Natural killer cell (primary cell): ENCODE results near the gene GAB4. TPM values are rescaled to one million over a fixed set of nuclear protein-coding genes. Genes with fewer than 3 reads are reported as not detected.

Experiments
- ATAC-seq, 3 donors: fragments of 150-1000 bp in 2 of 3; fragments of 200-7000 bp in 1 of 3; cut with Tn5 transposase; 1 replicate in 1 of 3; 2 replicates in 2 of 3; pipeline ENCODE4 v1.10.0; 2021; ENCODE audit warnings: mild to moderate bottlenecking in 2 of 3, moderate library complexity in 2 of 3
- DNase-seq, 2 donors: peaks; one replicate each; pipeline versions ENCODE4 v3.0.0 to v3.0.0-alpha.2; 2013 to 2021; ENCODE audit warnings: mixed read lengths in 1 of 2
- H3K27ac ChIP-seq: one replicate; pipeline ENCODE4 v1.5.1; 2013; ENCODE audit warnings: mild to moderate bottlenecking, low read length
- H3K27me3 ChIP-seq: one replicate; pipeline ENCODE4 v1.6.1; 2013; ENCODE audit warnings: low read length; ENCODE audit not compliant: control insufficient read depth, insufficient read depth
- H3K36me3 ChIP-seq: one replicate; pipeline ENCODE4 v1.6.1; 2013; ENCODE audit warnings: low read length; ENCODE audit not compliant: control insufficient read depth, insufficient read depth
- H3K4me1 ChIP-seq: one replicate; pipeline ENCODE4 v1.6.1; 2013; ENCODE audit warnings: low read length; ENCODE audit not compliant: control insufficient read depth, insufficient read depth
- H3K4me3 ChIP-seq: one replicate; pipeline ENCODE4 v1.5.1; 2013; ENCODE audit warnings: low read length
- H3K9me3 ChIP-seq: one replicate; pipeline ENCODE4 v1.6.1; 2013; ENCODE audit warnings: low read length; ENCODE audit not compliant: control insufficient read depth, insufficient read depth
- H3K27ac Mint-ChIP-seq, 2 donors: one replicate each; pipeline ENCODE4 v1.8.0; 2022; ENCODE audit warnings: mild to moderate bottlenecking in 2 of 2, mixed read lengths in 2 of 2, moderate library complexity in 1 of 2
- H3K27me3 Mint-ChIP-seq, 2 donors: one replicate each; pipeline ENCODE4 v1.8.0; 2022; ENCODE audit warnings: low read depth in 2 of 2, mixed read lengths in 2 of 2
- H3K36me3 Mint-ChIP-seq: one replicate; pipeline ENCODE4 v1.8.0; 2022; ENCODE audit warnings: mixed read lengths
- H3K4me1 Mint-ChIP-seq, 2 donors: one replicate each; pipeline ENCODE4 v1.8.0; 2022; ENCODE audit warnings: mixed read lengths in 2 of 2
- H3K4me3 Mint-ChIP-seq: one replicate; pipeline ENCODE4 v1.8.0; 2022; ENCODE audit warnings: mild to moderate bottlenecking, moderate library complexity, mixed read lengths
- H3K9me3 Mint-ChIP-seq, 2 donors: one replicate each; pipeline ENCODE4 v1.8.0; 2022; ENCODE audit warnings: mixed read lengths in 2 of 2
- WGBS: methylation state at CpG from one replicate; pipeline ENCODE4 v1.1.7; 2013; ENCODE audit warnings: missing lambda C conversion rate; ENCODE audit not compliant: insufficient coverage; 5-methylcytosine and 5-hydroxymethylcytosine counted together
- intact Hi-C: fragments of 100-400 bp; cut with micrococcal nuclease; formaldehyde crosslinking; loops from one replicate; pipeline ENCODE4 v1.14.2; 2022
- total RNA-seq, 4 donors: library from RNA; stranded (reverse); fragments of 120-200 nt in 1 of 4; gene quantifications; one replicate each; pipeline versions ENCODE4 v1.2.3 to v1.2.4, GENCODE V29; 2013 to 2022
- TF ChIP-seq, protein P1 (sequence below): fragments of 200-600 bp; IDR thresholded peaks from one replicate; pipeline ENCODE4 v1.8.0; 2022; ENCODE audit warnings: antibody characterized with exemption

Gene GAB4
- total RNA-seq, 3 donors from 2014 or later (not counting 1 experiment from before 2014, with no cell fraction given) = 0.57 to 4.6 (median 2.7) TPM

- H3K9me3 Mint-ChIP-seq = no peaks in the 10 kb centered on the region
- Histone ChIP-seq H3K27me3 (no peaks in the 10 kb centered on the region), H3K4me3 (no peak overlapping the region), H3K4me1 (peaks cover 25% of the 10 kb centered on the region), H3K9me3 (no peaks in the 10 kb centered on the region), H3K27ac (peak overlapping the region; percentile 5), H3K36me3 (no peaks in the 10 kb centered on the region)
- DNase-seq (peak in 1 of 2 donors; percentile 34), ATAC-seq (peak; percentile 43 to 60 (median 52))
- no peaks in the 10 kb centered on the region for H3K27me3 Mint-ChIP-seq
- WGBS = 60% methylated on average over 2 of the region's 2 CpGs
- H3K27ac Mint-ChIP-seq = peak overlapping the region; percentile 26 to 65
- H3K36me3 Mint-ChIP-seq = no peaks in the 10 kb centered on the region
- H3K4me1 Mint-ChIP-seq = peaks cover 17 to 23% of the 10 kb centered on the region in 2 donors
- no peak overlapping the region for H3K4me3 Mint-ChIP-seq
- TF ChIP-seq, protein P1, sequence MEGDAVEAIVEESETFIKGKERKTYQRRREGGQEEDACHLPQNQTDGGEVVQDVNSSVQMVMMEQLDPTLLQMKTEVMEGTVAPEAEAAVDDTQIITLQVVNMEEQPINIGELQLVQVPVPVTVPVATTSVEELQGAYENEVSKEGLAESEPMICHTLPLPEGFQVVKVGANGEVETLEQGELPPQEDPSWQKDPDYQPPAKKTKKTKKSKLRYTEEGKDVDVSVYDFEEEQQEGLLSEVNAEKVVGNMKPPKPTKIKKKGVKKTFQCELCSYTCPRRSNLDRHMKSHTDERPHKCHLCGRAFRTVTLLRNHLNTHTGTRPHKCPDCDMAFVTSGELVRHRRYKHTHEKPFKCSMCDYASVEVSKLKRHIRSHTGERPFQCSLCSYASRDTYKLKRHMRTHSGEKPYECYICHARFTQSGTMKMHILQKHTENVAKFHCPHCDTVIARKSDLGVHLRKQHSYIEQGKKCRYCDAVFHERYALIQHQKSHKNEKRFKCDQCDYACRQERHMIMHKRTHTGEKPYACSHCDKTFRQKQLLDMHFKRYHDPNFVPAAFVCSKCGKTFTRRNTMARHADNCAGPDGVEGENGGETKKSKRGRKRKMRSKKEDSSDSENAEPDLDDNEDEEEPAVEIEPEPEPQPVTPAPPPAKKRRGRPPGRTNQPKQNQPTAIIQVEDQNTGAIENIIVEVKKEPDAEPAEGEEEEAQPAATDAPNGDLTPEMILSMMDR = no peak
- intact Hi-C loops = no loop called here
Measured at GRCh38 chr22:16955678-16956210, 52.3 kb downstream of the GAB4 start.

DNA sequence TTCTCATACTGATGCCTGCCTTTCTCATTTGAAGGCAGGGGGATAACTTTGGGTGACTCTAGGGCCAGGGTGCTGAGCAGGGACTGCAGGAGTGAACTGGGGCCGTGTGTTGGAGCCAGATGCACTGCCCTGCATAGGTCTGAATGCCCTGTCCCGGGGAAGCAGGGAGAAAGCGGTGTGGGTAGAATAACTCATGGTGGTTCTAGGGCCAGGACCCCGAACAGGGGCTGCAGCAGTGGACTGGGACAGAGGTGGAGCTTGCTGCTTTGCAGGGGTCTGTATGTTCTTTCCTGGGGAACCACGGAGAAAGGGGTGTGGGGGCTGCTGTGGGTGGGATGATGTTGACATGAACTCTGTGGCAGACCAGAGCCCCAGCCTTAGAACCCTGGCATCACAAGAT is 52.9 kb downstream of the GAB4 start:
- WGBS = 79% methylated on average over 5 of the region's 5 CpGs

DNA sequence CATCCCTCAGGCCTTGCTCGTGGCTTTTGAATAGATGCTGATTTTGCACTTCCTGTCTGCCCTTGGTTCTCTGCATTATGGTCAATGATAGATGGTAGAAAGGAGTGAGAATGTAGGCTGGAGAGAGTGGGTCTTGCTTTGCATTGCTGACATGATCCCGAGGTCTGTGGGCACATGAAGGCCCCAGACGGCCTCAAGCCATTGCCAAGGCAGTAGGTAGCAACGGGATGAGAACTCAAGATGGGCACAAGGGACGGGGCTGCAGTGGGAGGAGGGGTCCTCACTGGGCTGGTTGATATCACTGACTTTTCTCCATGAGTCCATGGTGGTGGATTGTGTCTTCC is 54.0 kb downstream of the GAB4 start:
- 90% methylated on average over 5 of the region's 5 CpGs for WGBS
- peaks cover 17 to 23% of the 10 kb centered on the region in 2 donors for H3K4me1 Mint-ChIP-seq
- no peak overlapping the region for H3K27ac ChIP-seq
- no peak overlapping the region for H3K27ac Mint-ChIP-seq
- no peaks in the 10 kb centered on the region for H3K27me3 Mint-ChIP-seq
- TF ChIP-seq, protein P1 = no peak
- H3K27me3 ChIP-seq = no peaks in the 10 kb centered on the region
- H3K9me3 Mint-ChIP-seq = no peaks in the 10 kb centered on the region
- DNase-seq (no peak), ATAC-seq (no peak)
- H3K4me3 Mint-ChIP-seq = no peak overlapping the region
- no peaks in the 10 kb centered on the region for H3K36me3 ChIP-seq
- no peaks in the 10 kb centered on the region for H3K36me3 Mint-ChIP-seq
- peaks cover 25% of the 10 kb centered on the region for H3K4me1 ChIP-seq
- intact Hi-C loops = no loop called here
- no peaks in the 10 kb centered on the region for H3K9me3 ChIP-seq
- H3K4me3 ChIP-seq = no peak overlapping the region

More for the DNA sequence above, 52.9 kb downstream of the GAB4 start:
- peaks cover 25% of the 10 kb centered on the region for H3K4me1 ChIP-seq
- DNase-seq = no peak
- Mint-ChIP-seq H3K27me3 (no peaks in the 10 kb centered on the region), H3K9me3 (no peaks in the 10 kb centered on the region), H3K4me1 (peaks cover 17 to 23% of the 10 kb centered on the region in 2 donors), H3K27ac (peak overlapping the region in 1 of 2 donors; percentile 65), H3K4me3 (no peak overlapping the region), H3K36me3 (no peaks in the 10 kb centered on the region)
- H3K4me3 ChIP-seq = no peak overlapping the region
- ATAC-seq = no peak
- H3K27me3 ChIP-seq = no peaks in the 10 kb centered on the region
- no peaks in the 10 kb centered on the region for H3K9me3 ChIP-seq
- TF ChIP-seq, protein P1 = no peak
- no peaks in the 10 kb centered on the region for H3K36me3 ChIP-seq
- H3K27ac ChIP-seq = no peak overlapping the region
- intact Hi-C loops = no loop called here
